ENCODE data around the gene CHRNA1. TPM values are rescaled to one million over a fixed set of nuclear protein-coding genes. Genes with fewer than 3 reads are reported as not detected.
"Not testable (repeated sequence)": the region's sequence is repeated elsewhere in the genome, so short reads cannot be mapped to it uniquely, and the experiment has no call there.

CHRNA1 gene
- total RNA-seq, 1 experiment from 2014 or later: not detected

DNA sequence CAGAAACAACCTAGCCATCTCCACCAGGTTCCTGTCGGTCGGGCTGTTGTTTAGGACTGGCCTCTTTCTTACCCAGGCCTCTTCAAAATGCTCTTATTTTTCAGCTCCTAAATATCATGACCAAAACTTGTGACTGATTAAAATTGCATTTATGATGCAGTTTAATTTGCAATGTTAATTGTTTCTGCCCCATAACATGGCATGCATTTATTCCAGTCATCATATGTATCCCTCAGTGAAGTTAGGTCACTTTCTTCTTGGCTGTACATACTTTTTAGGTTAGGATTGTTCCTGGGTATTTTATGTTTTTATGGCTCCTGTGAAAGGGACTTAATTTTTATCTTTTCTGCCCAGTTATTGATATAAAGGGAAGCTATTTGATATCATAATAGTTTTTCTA lies 50.6 kb downstream of the CHRNA1 start:
- Histone ChIP-seq H3K4me2 (no peak overlapping the region), H3K9me3 (ENCODE audit: insufficient read depth, low read depth) (no peaks in the 10 kb centered on the region), H3K9me2 (ENCODE audit: insufficient read depth) (no peaks in the 10 kb centered on the region), H3K79me2 (ENCODE audit: low read depth) (no peaks in the 10 kb centered on the region), H3K4me1 (replicated peaks; ENCODE audit: insufficient read depth) (no peaks in the 10 kb centered on the region), H3K27ac (no peak overlapping the region), H3K36me3 (ENCODE audit: low read depth) (no peaks in the 10 kb centered on the region), H4K20me1 (ENCODE audit: insufficient read depth) (no peaks in the 10 kb centered on the region), H3F3A (ENCODE audit: insufficient read depth, low read depth) (no peaks in the 10 kb centered on the region), H2AFZ (no peak overlapping the region), H3K27me3 (ENCODE audit: insufficient read depth, low read depth) (peaks cover under 1% of the 10 kb centered on the region; the same call in 1 of the 2 replicates), H3K4me3 (no peak overlapping the region)
- TF ChIP-seq EZH2 (IDR thresholded peaks at IDR 0.05; ENCODE audit: low read depth) (no peak), CTCF (conservative IDR thresholded peaks at IDR 0.05) (no peak)
- ChIA-PET CTCF (no interaction called here), POLR2A (ENCODE audit: unreplicated experiment) (no interaction called here)
- BruUV-seq (replicated peaks): no TSS peak
- DNase-seq: no peak
- intact Hi-C loops (cut with micrococcal nuclease; ENCODE audit: unreplicated experiment): no loop called here

DNA sequence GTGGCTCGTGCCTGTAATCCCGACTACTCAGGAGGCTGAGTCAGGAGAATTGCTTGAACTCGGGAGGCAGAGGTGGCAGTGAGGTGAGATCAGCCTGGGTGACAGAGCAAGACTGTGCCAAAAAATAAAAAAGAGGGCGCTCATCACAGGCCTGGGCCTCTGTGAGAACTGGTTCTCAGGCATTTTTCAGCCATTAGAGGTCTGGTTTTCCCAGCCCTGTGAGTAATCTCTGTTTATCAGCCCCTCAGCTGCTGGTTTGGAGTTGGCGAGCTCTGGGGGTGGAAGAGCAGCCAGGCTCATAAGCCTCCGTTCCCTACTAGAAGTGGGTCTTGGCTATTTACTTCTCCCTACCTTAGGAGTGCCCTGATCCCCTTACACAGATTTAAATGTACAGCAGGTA lies 53.1 kb downstream of the CHRNA1 start:
- no peak overlapping the region for H2AFZ ChIP-seq
- BruUV-seq (replicated peaks): no TSS peak
- H3F3A ChIP-seq (ENCODE audit: insufficient read depth, low read depth): no peaks in the 10 kb centered on the region
- H3K4me3 ChIP-seq: no peak overlapping the region
- DNase-seq: no peak
- no peaks in the 10 kb centered on the region for H3K9me3 ChIP-seq (ENCODE audit: insufficient read depth, low read depth)
- no peaks in the 10 kb centered on the region for H4K20me1 ChIP-seq (ENCODE audit: insufficient read depth)
- peaks cover 23% of the 10 kb centered on the region for H3K27me3 ChIP-seq (ENCODE audit: insufficient read depth, low read depth)
- no peaks in the 10 kb centered on the region for H3K9me2 ChIP-seq (ENCODE audit: insufficient read depth)
- H3K79me2 ChIP-seq (ENCODE audit: low read depth): no peaks in the 10 kb centered on the region
- TF ChIP-seq EZH2 (IDR thresholded peaks at IDR 0.05; ENCODE audit: low read depth) (no peak), CTCF (conservative IDR thresholded peaks at IDR 0.05) (no peak)
- H3K4me1 ChIP-seq (replicated peaks; ENCODE audit: insufficient read depth): no peaks in the 10 kb centered on the region
- ChIA-PET CTCF (no interaction called here), POLR2A (ENCODE audit: unreplicated experiment) (no interaction called here)
- no peak overlapping the region for H3K4me2 ChIP-seq
- H3K36me3 ChIP-seq (ENCODE audit: low read depth): no peaks in the 10 kb centered on the region
- no peak overlapping the region for H3K27ac ChIP-seq
- intact Hi-C loops (cut with micrococcal nuclease; ENCODE audit: unreplicated experiment): no loop called here

- H3K4me3 ChIP-seq; H3K4me2 ChIP-seq; H3K9me3 ChIP-seq (ENCODE audit: insufficient read depth, low read depth); H3K36me3 ChIP-seq (ENCODE audit: low read depth); H3K4me1 ChIP-seq (replicated peaks; ENCODE audit: insufficient read depth); DNase-seq; CTCF ChIA-PET; H3K79me2 ChIP-seq (ENCODE audit: low read depth); BruUV-seq (replicated peaks); H3K9me2 ChIP-seq (ENCODE audit: insufficient read depth); H3K27ac ChIP-seq; POLR2A ChIA-PET (ENCODE audit: unreplicated experiment); H2AFZ ChIP-seq; H4K20me1 ChIP-seq (ENCODE audit: insufficient read depth); H3F3A ChIP-seq (ENCODE audit: insufficient read depth, low read depth): not testable (repeated sequence)
- H3K27me3 ChIP-seq (ENCODE audit: insufficient read depth, low read depth): peaks cover 34% of the 10 kb centered on the region
- intact Hi-C loops (cut with micrococcal nuclease; ENCODE audit: unreplicated experiment): loop anchor here (10.0 kb wide), 1 partner anchor 975 kb away; no protein-coding TSS in a partner anchor
Measured at GRCh38 chr2:174709416-174710004, 54.8 kb downstream of the CHRNA1 start.

DNA sequence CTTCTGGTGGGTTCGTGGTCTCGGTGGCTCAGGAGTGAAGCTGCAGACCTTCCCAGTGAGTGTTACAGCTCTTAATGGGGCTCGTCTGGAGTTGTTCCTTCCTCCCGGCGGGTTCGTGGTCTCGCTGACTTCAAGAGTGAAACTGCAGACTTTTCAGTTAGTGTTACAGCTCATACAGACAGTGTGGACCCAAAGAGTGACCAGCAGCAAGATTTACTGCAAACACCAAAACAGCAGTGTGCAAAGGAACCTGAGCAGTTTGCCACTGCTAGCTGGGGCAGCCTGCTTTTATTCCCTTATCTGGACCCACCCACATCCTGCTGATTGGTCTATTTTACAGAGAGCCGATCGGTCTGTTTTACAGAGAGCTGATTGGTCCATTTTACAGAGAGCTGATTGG lies 55.6 kb downstream of the CHRNA1 start:
- intact Hi-C loops (cut with micrococcal nuclease; ENCODE audit: unreplicated experiment): loop anchor here (10.0 kb wide), 1 partner anchor 976 kb away; no protein-coding TSS in a partner anchor
- TF ChIP-seq CTCF (conservative IDR thresholded peaks at IDR 0.05) (no peak), EZH2 (IDR thresholded peaks at IDR 0.05; ENCODE audit: low read depth) (no peak)
- Histone ChIP-seq H3K27me3 (ENCODE audit: insufficient read depth, low read depth) (peaks cover 34% of the 10 kb centered on the region), H3K4me2 (peak overlapping the region; percentile 26; the same call in 1 of the 2 replicates), H3F3A (ENCODE audit: insufficient read depth, low read depth) (no peaks in the 10 kb centered on the region), H3K27ac (no peak overlapping the region), H3K4me3 (no peak overlapping the region; the same call in 1 of the 2 replicates), H3K4me1 (replicated peaks; ENCODE audit: insufficient read depth) (no peaks in the 10 kb centered on the region), H3K9me2 (ENCODE audit: insufficient read depth) (no peaks in the 10 kb centered on the region), H3K36me3 (ENCODE audit: low read depth) (no peaks in the 10 kb centered on the region), H4K20me1 (ENCODE audit: insufficient read depth) (no peaks in the 10 kb centered on the region), H3K79me2 (ENCODE audit: low read depth) (no peaks in the 10 kb centered on the region), H2AFZ (no peak overlapping the region), H3K9me3 (ENCODE audit: insufficient read depth, low read depth) (no peaks in the 10 kb centered on the region)
- DNase-seq: no peak
- ChIA-PET CTCF (no interaction called here), POLR2A (ENCODE audit: unreplicated experiment) (no interaction called here)
- BruUV-seq (replicated peaks): no TSS peak

Data from PC-9 (cell line).